NCI-H2171 treated with DMSO at 0.1 percent for 48 hours (cell line): Measurements from ENCODE around the gene RANGAP1.

Source experiments
- DNase-seq: peaks from one replicate; lab custom pipeline; 2025; lab: John Stamatoyannopoulos, UW

Gene RANGAP1

GRCh38 chr22:41234815-41235695, 50.9 kb downstream of the RANGAP1 start:
- DNase-seq, result no peak

GRCh38 chr22:41231369-41231768, 54.6 kb downstream of the RANGAP1 start:
- DNase-seq, result no peak

- no peak for DNase-seq
These were observed 55.6 kb downstream of the RANGAP1 start for GRCh38 chr22:41230401-41230785.

GRCh38 chr22:41229730-41230400, 56.1 kb downstream of the RANGAP1 start:
- no peak for DNase-seq

- no peak for DNase-seq
These were observed 56.8 kb downstream of the RANGAP1 start for GRCh38 chr22:41229215-41229614.

GRCh38 chr22:41226723-41227655, 59.0 kb downstream of the RANGAP1 start:
- DNase-seq, result no peak

GRCh38 chr22:41223535-41223934, 62.5 kb downstream of the RANGAP1 start:
- DNase-seq, result no peak

GRCh38 chr22:41222846-41223507, 63.0 kb downstream of the RANGAP1 start:
- DNase-seq, result no peak

- DNase-seq, result no peak
These were observed 68.3 kb downstream of the RANGAP1 start for GRCh38 chr22:41217553-41218157.

GRCh38 chr22:41216984-41217383, 69.0 kb downstream of the RANGAP1 start:
- DNase-seq, result no peak

- DNase-seq, result no peak
These were observed 70.1 kb downstream of the RANGAP1 start for GRCh38 chr22:41215926-41216325.

- no peak for DNase-seq
These were observed 70.6 kb downstream of the RANGAP1 start for GRCh38 chr22:41215409-41215808.

GRCh38 chr22:41206719-41207118, 79.3 kb downstream of the RANGAP1 start:
- DNase-seq, result no peak

GRCh38 chr22:41204992-41205900, 80.7 kb downstream of the RANGAP1 start, which contains the start of gene L3MBTL2:
Gene L3MBTL2 (plus strand): TSS chr22:41205312. CDS start chr22:41205363, 51 bp downstream.
- DNase-seq, result peak; percentile 98

GRCh38 chr22:41204066-41204465, 81.9 kb downstream of the RANGAP1 start:
- DNase-seq, result no peak

- DNase-seq, result no peak
These were observed 82.9 kb downstream of the RANGAP1 start for GRCh38 chr22:41203118-41203517.

GRCh38 chr22:41201141-41201540, 84.8 kb downstream of the RANGAP1 start:
- DNase-seq, result no peak

- DNase-seq, result peak; percentile 81
These were observed 87.9 kb downstream of the RANGAP1 start for GRCh38 chr22:41198027-41198580.
